H1 (cell line): ENCODE data around the gene CEP192. TPM values are rescaled to one million over a fixed set of nuclear protein-coding genes. Genes with fewer than 3 reads are reported as not detected.

ENCODE experiments used
- CTCF ChIA-PET: fragments of 300-600 bp; sonication (Branson Sonifier 250); formaldehyde crosslinking; loops from one replicate; lab custom pipeline; 2021; ENCODE audit not compliant: partially characterized antibody; lab: Charles Lee
- POLR2A ChIA-PET: fragments of 300-600 bp; sonication (Branson Sonifier 250); formaldehyde crosslinking; loops from one replicate; lab custom pipeline; 2021; ENCODE audit warnings: inconsistent platforms; ENCODE audit not compliant: partially characterized antibody; lab: Charles Lee
- DNase-seq, 2 experiments: peaks; one replicate each; pipeline versions ENCODE4 v3.0.0 to v3.0.0-alpha.2; 2010 to 2022; ENCODE audit warnings: low spot score in 2 of 2, low read depth in 1 of 2, mixed read lengths in 1 of 2
- FAIRE-seq: peaks from 2 replicates; lab custom pipeline; 2011; peaks lifted over from hg19 to GRCh38; lab: Jason Lieb, UNC
- H2AFZ ChIP-seq: 2 replicates; pipeline ENCODE4 v1.8.1; 2012; ENCODE audit warnings: low read length, inconsistent platforms
- H2AK5ac ChIP-seq: 2 replicates; pipeline ENCODE4 v1.6.1; 2013; ENCODE audit warnings: low read depth, low read length
- H2BK120ac ChIP-seq: replicated peaks from 2 replicates; pipeline ENCODE3; 2013; ENCODE audit warnings: low read depth, low read length, inconsistent platforms
- H2BK12ac ChIP-seq: 2 replicates; pipeline ENCODE4 v1.6.1; 2013; ENCODE audit warnings: low read depth, low read length
- H2BK15ac ChIP-seq: 2 replicates; pipeline ENCODE4 v1.6.1; 2013; ENCODE audit warnings: low read length
- H2BK20ac ChIP-seq: 2 replicates; pipeline ENCODE4 v1.6.1; 2013; ENCODE audit warnings: low read length
- H2BK5ac ChIP-seq: 2 replicates; pipeline ENCODE4 v1.6.1; 2013; ENCODE audit warnings: low read depth, low read length
- H3K14ac ChIP-seq: 2 replicates; pipeline ENCODE4 v1.6.1; 2013; ENCODE audit warnings: inconsistent platforms; ENCODE audit not compliant: insufficient read length
- H3K18ac ChIP-seq: 2 replicates; pipeline ENCODE4 v1.6.1; 2013; ENCODE audit warnings: low read length; ENCODE audit errors: extremely low read depth
- H3K23ac ChIP-seq: 2 replicates; pipeline ENCODE4 v1.6.1; 2013; ENCODE audit warnings: inconsistent platforms; ENCODE audit not compliant: insufficient read length
- H3K23me2 ChIP-seq: 2 replicates; pipeline ENCODE4 v1.6.1; 2013; ENCODE audit warnings: low read depth, low read length
- H3K27ac ChIP-seq: 2 replicates; pipeline ENCODE4 v1.6.1; 2011; ENCODE audit warnings: low read depth, low read length, inconsistent platforms
- H3K27me3 ChIP-seq, 4 experiments: replicated peaks in 1 of 4; 1 replicate in 1 of 4; 2 replicates in 3 of 4; pipeline versions ENCODE4 v1.6.1 to v1.8.1; 2011 to 2013; ENCODE audit warnings: low read length in 3 of 4, mild to moderate bottlenecking in 3 of 4, inconsistent platforms in 2 of 4, mixed read lengths in 2 of 4, moderate library complexity in 1 of 4; ENCODE audit not compliant: control insufficient read depth in 3 of 4, insufficient read depth in 3 of 4; ENCODE audit errors: extremely low read depth in 1 of 4
- H3K36me3 ChIP-seq, 4 experiments: 2 replicates each; pipeline versions ENCODE4 v1.6.1 to v1.8.1; 2011 to 2013; ENCODE audit warnings: mild to moderate bottlenecking in 4 of 4, low read length in 3 of 4, moderate library complexity in 2 of 4, control low read depth in 1 of 4, inconsistent platforms in 1 of 4; ENCODE audit not compliant: insufficient read depth in 4 of 4, control insufficient read depth in 2 of 4
- H3K4ac ChIP-seq: replicated peaks from 2 replicates; pipeline ENCODE3; 2013; ENCODE audit warnings: low read length, low read depth, mixed read lengths, inconsistent platforms; ENCODE audit not compliant: insufficient read length
- H3K4me1 ChIP-seq, 4 experiments: replicated peaks in 1 of 4; 1 replicate in 1 of 4; 2 replicates in 3 of 4; pipeline versions ENCODE4 v1.6.1 to v1.8.1; 2011 to 2013; ENCODE audit warnings: low read length in 3 of 4, inconsistent platforms in 2 of 4, mixed read lengths in 1 of 4; ENCODE audit not compliant: insufficient read depth in 4 of 4, control insufficient read depth in 3 of 4
- H3K4me2 ChIP-seq, 2 experiments: 2 replicates each; pipeline versions ENCODE4 v1.6.1 to v1.8.1; 2011 to 2013; ENCODE audit warnings: low read depth in 2 of 2, low read length in 2 of 2, control low read depth in 1 of 2, inconsistent platforms in 1 of 2, mild to moderate bottlenecking in 1 of 2; ENCODE audit not compliant: insufficient read depth in 1 of 2
- H3K4me3 ChIP-seq, 4 experiments: fragments of 200-600, 300-600 bp in 1 of 4; sonication (generic), shearing (Covaris generic), sonication (Bioruptor Twin) in 1 of 4; 2 replicates each; pipeline versions ENCODE4 v1.5.1 to v1.8.1; 2011 to 2016; ENCODE audit warnings: low read length in 4 of 4, low read depth in 3 of 4, control low read depth in 2 of 4, inconsistent platforms in 2 of 4, mild to moderate bottlenecking in 2 of 4, mixed read lengths in 1 of 4, moderate library complexity in 1 of 4; ENCODE audit not compliant: insufficient read depth in 2 of 4; ENCODE audit errors: extremely low read depth in 1 of 4
- H3K56ac ChIP-seq: replicated peaks from 2 replicates; pipeline ENCODE3; 2013; ENCODE audit warnings: low read depth, mild to moderate bottlenecking, mixed read lengths, low read length, inconsistent platforms; ENCODE audit not compliant: insufficient read length
- H3K79me1 ChIP-seq: 2 replicates; pipeline ENCODE4 v1.6.1; 2013; ENCODE audit warnings: low read depth, low read length, control low read depth
- H3K79me2 ChIP-seq, 2 experiments: 2 replicates each; pipeline versions ENCODE4 v1.6.1 to v1.8.1; 2012 to 2013; ENCODE audit warnings: low read length in 2 of 2, mild to moderate bottlenecking in 2 of 2, inconsistent platforms in 1 of 2; ENCODE audit not compliant: insufficient read depth in 2 of 2, control insufficient read depth in 1 of 2
- H3K9ac ChIP-seq, 4 experiments: replicated peaks in 1 of 4; 1 replicate in 1 of 4; 2 replicates in 3 of 4; pipeline versions ENCODE4 v1.6.1 to v1.8.1; 2011 to 2013; ENCODE audit warnings: low read depth in 3 of 4, low read length in 3 of 4, control low read depth in 2 of 4, mild to moderate bottlenecking in 2 of 4, moderate library complexity in 2 of 4, inconsistent platforms in 1 of 4; ENCODE audit errors: extremely low read depth in 1 of 4
- H3K9me3 ChIP-seq, 2 experiments: 2 replicates each; pipeline versions ENCODE4 v1.6.1 to v1.8.1; 2012 to 2013; ENCODE audit warnings: mild to moderate bottlenecking in 2 of 2, moderate library complexity in 2 of 2, control low read depth in 1 of 2, inconsistent platforms in 1 of 2, low read depth in 1 of 2, low read length in 1 of 2, mixed read lengths in 1 of 2; ENCODE audit not compliant: insufficient read depth in 2 of 2
- H4K20me1 ChIP-seq, 2 experiments: replicated peaks in 1 of 2; 2 replicates each; pipeline versions ENCODE3 to v1.8.1; 2011 to 2013; ENCODE audit warnings: inconsistent platforms in 2 of 2, low read length in 2 of 2, mild to moderate bottlenecking in 1 of 2; ENCODE audit not compliant: insufficient read depth in 2 of 2, control insufficient read depth in 1 of 2
- H4K5ac ChIP-seq: 2 replicates; pipeline ENCODE4 v1.6.1; 2013; ENCODE audit warnings: low read length, low read depth, mixed read lengths, inconsistent platforms; ENCODE audit not compliant: insufficient read length
- H4K8ac ChIP-seq: 2 replicates; pipeline ENCODE4 v1.8.0; 2013; ENCODE audit warnings: mild to moderate bottlenecking, moderate library complexity, low read length, inconsistent platforms; ENCODE audit not compliant: insufficient read depth; ENCODE audit errors: extremely low read depth
- H4K91ac ChIP-seq: replicated peaks from 2 replicates; pipeline ENCODE3; 2013; ENCODE audit warnings: low read length, mixed read lengths, inconsistent platforms; ENCODE audit not compliant: insufficient read length
- TEAD4 ChIP-seq: IDR thresholded peaks from 2 replicates; pipeline ENCODE4 v1.6.1; 2012; ENCODE audit warnings: low read depth, low read length, inconsistent platforms, mixed read lengths
- WGBS, 2 experiments: shearing (Covaris generic) in 1 of 2; methylation state at CpG; one replicate each; pipeline versions ENCODE4 v1.1.6 to v1.1.7; 2013 to 2015; ENCODE audit warnings: low lambda C conversion rate in 2 of 2, mixed read lengths in 2 of 2, inconsistent platforms in 1 of 2, low coverage in 1 of 2, missing lambda C conversion rate in 1 of 2; ENCODE audit not compliant: insufficient replicate concordance in 2 of 2, insufficient coverage in 1 of 2, insufficient read length in 1 of 2; ENCODE audit errors: extremely low coverage in 1 of 2, missing lambda C conversion rate in 1 of 2; 5-methylcytosine and 5-hydroxymethylcytosine counted together
- polyA plus RNA-seq, 7 experiments: library from polyadenylated mRNA; depleted of rRNA in 3 of 7; stranded (reverse) in 5 of 7; unstranded in 2 of 7; fragments of >200 nt in 5 of 7; fragments of 200-250 nt in 2 of 7; gene quantifications; 1 replicate in 5 of 7; 2 replicates in 1 of 7; 4 replicates in 1 of 7; pipeline versions ENCODE4 v1.2.1 to v1.2.3, GENCODE V29; 2011 to 2013; ENCODE audit warnings: missing spikeins in 2 of 7, mixed read lengths in 2 of 7
- total RNA-seq: library from RNA; stranded (reverse); fragmentation: NEBNext Ultra II Directional; extraction: Animal tissue kit (Norgen Biotek cat#: 25700); gene quantifications from 2 replicates; pipeline ENCODE4 v1.2.1, GENCODE V29; 2021

The CEP192 gene
- total and polyA plus RNA-seq, 2 of the 8 experiments (the other 6 are each of a cell fraction or from before 2014, with no cell fraction given), result 13.4 to 23.1 TPM

- H2BK5ac ChIP-seq, result no peak overlapping the region
- POLR2A ChIA-PET, result no interaction called here
- no peaks in the 10 kb centered on the region for H3K36me3 ChIP-seq
- H3K9me3 ChIP-seq, result no peaks in the 10 kb centered on the region
- H3K27ac ChIP-seq, result no peak overlapping the region
- no peak overlapping the region for H3K4ac ChIP-seq
- H3K14ac ChIP-seq, result no peak overlapping the region
- no peaks in the 10 kb centered on the region; a peak in 1 of 7 replicates for H3K27me3 ChIP-seq
- H3K79me2 ChIP-seq, result no peaks in the 10 kb centered on the region
- H3K4me2 ChIP-seq, result no peak overlapping the region
- FAIRE-seq (no peak), DNase-seq (no peak)
- H3K4me1 ChIP-seq, result no peaks in the 10 kb centered on the region
- H4K20me1 ChIP-seq, result no peaks in the 10 kb centered on the region
- H3K23me2 ChIP-seq, result no peaks in the 10 kb centered on the region
- H4K5ac ChIP-seq, result no peak overlapping the region
- H4K91ac ChIP-seq, result no peak overlapping the region
- H2BK20ac ChIP-seq, result no peak overlapping the region
- H2AFZ ChIP-seq, result no peak overlapping the region
- H4K8ac ChIP-seq, result no peak overlapping the region
- H3K4me3 ChIP-seq, result no peak overlapping the region
- H2BK15ac ChIP-seq, result no peak overlapping the region
- H3K79me1 ChIP-seq, result no peaks in the 10 kb centered on the region
- no peak overlapping the region for H2BK12ac ChIP-seq
- H2AK5ac ChIP-seq, result no peak overlapping the region
- H3K9ac ChIP-seq, result no peak overlapping the region
- no peak overlapping the region for H3K23ac ChIP-seq
- no peak overlapping the region for H2BK120ac ChIP-seq
- CTCF ChIA-PET, result interaction anchor here (0.7 to 1.7 kb wide), 5 partner anchors 12 to 23 kb away, joined by 3 to 4 read pairs (median 3); no protein-coding TSS in a partner anchor
- H3K56ac ChIP-seq, result no peak overlapping the region
- H3K18ac ChIP-seq, result no peak overlapping the region
- WGBS, 2 experiments, result 84% methylated on average over 4 of the region's 4 CpGs; no CpG with 5 or more reads in 1 of the 2 experiments
- TF ChIP-seq TEAD4, result no peak
These were observed 154.6 kb downstream of the CEP192 start for GRCh38 chr18:13145636-13146190.
